Right lobe of liver (tissue), 4 donors: ENCODE results near the gene WDFY2.

ENCODE experiments used
- POLR2A ChIP-seq: fragments of 450-650 bp; IDR thresholded peaks from one replicate; pipeline ENCODE4 v1.6.1; 2017; ENCODE audit warnings: antibody characterized with exemption, mild to moderate bottlenecking
- TF ChIP-seq, protein P1 (sequence below), 4 donors: fragments of 200-600 bp in 3 of 4; fragments of 450-650 bp in 1 of 4; IDR thresholded peaks; one replicate each; pipeline versions ENCODE4 v1.5.1 to v1.8.0; 2016 to 2022; ENCODE audit warnings: antibody characterized with exemption in 4 of 4, mild to moderate bottlenecking in 2 of 4
- donor health status: DM: no; HTN: no; CAD: no.
- donor health status: DM: no; HTN: no; CAD: no.
- donor health status: DM: no; HTN: yes; CAD: no.

DNA sequence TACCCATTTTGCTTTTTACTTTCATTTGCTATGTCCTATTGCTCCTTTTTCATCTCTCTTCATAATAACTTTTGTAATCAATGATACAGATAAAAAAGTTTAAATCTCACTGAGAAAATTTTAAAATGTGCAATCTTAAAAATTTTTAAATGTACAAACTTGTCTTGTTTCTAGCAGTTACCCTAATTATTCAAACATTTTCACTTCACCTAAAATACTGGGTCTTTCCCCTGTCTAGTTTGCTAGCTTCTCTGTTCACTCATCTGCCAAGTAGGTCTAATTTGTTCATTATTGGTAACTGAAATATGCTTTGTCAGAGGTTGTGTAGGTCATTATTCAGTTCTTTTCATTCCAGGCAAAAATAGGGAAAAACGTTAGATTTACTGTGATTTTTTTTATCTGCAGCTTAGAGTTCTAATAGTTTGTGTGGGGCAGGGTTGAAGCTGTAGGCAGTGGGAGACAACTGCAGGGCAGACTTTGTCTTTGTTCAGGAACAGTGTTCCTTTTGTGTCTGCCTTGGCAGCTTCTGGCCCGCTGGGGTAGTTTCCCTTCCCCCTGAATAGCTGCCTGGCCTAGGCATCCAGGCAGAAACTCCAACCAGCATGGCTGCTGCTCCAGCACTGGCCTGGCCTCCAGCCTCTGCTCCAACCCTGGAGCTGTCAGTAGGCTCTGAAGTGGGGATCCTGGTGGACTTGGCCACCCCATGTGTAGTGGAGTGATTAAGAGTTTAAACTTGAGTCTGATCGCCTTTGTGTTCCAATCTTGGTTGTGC lies 48.5 kb downstream of the WDFY2 start:
- TF ChIP-seq, protein P1, sequence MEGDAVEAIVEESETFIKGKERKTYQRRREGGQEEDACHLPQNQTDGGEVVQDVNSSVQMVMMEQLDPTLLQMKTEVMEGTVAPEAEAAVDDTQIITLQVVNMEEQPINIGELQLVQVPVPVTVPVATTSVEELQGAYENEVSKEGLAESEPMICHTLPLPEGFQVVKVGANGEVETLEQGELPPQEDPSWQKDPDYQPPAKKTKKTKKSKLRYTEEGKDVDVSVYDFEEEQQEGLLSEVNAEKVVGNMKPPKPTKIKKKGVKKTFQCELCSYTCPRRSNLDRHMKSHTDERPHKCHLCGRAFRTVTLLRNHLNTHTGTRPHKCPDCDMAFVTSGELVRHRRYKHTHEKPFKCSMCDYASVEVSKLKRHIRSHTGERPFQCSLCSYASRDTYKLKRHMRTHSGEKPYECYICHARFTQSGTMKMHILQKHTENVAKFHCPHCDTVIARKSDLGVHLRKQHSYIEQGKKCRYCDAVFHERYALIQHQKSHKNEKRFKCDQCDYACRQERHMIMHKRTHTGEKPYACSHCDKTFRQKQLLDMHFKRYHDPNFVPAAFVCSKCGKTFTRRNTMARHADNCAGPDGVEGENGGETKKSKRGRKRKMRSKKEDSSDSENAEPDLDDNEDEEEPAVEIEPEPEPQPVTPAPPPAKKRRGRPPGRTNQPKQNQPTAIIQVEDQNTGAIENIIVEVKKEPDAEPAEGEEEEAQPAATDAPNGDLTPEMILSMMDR (IDR thresholded peaks at IDR 0.05) = no peak
- no peak for TF ChIP-seq POLR2A
